ENCODE results near the gene PTPN9.
"Not testable (repeated sequence)": the region's sequence is repeated elsewhere in the genome, so short reads cannot be mapped to it uniquely, and the experiment has no call there.

- TF ChIP-seq CTCF (conservative IDR thresholded peaks at IDR 0.05; ENCODE audit: low read depth, low read length); RFX5 (IDR thresholded peaks at IDR 0.05; ENCODE audit: low read depth, low read length); RAD21 (IDR thresholded peaks at IDR 0.05; ENCODE audit: low read length); POLR2A (IDR thresholded peaks at IDR 0.05; ENCODE audit: low read depth, low read length); MXI1 (IDR thresholded peaks at IDR 0.05; ENCODE audit: borderline replicate concordance, low read depth, low read length); MAFK (IDR thresholded peaks at IDR 0.05; ENCODE audit: low read depth, low read length); SMC3 (IDR thresholded peaks at IDR 0.05; ENCODE audit: low read depth, low read length): not testable (repeated sequence)
These were observed 133.8 kb downstream of the PTPN9 start for GRCh38 chr15:75445324-75445723.
